Measurements from ENCODE around the gene LONRF3. TPM values are rescaled to one million over a fixed set of nuclear protein-coding genes. Genes with fewer than 3 reads are reported as not detected.
"Not testable (repeated sequence)": the region's sequence is repeated elsewhere in the genome, so short reads cannot be mapped to it uniquely, and the experiment has no call there.

Gene LONRF3
- total RNA-seq, 1 donor from 2014 or later, result 1.9 TPM

DNA sequence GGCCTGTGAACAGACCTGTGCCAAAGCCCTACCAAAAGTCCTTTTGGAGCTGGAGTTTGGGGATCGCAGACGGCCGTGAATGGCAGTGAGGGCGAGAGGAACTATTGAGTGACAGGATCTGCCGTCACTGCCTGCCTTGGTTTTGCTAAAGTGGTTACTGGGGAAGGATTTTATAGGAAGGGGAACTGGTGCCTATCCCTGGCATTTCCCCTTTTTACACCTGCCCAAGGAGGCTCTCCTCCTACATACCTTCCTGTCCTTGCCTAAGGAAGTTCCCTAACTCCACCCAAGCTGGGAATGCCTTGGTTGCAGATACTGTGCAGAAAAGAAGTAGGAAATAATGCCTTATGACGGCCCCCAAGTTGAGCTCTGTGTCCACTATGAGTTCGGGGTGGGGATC, 14.5 kb downstream of the LONRF3 start:
- no peak for DNase-seq

DNA sequence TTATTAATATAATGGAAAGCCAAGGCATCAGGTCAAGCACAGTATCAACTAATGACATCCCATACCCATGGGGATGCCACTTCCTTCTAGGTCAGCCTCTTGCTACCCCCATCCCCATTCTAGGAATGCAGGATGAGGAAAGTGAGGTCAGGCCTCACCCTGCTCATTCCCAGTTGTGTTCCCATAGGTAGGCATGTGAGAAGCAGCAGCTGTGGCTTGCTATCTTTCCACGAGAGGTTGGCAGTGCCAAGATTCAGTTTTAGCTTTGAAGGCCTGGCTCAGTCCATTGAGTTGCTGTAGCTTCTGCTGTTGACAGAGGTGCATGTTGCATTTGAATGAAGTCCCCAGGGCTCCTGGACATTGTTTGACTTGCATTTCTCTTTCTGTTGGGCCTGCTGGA, 15.5 kb downstream of the LONRF3 start:
- DNase-seq, result no peak

DNA sequence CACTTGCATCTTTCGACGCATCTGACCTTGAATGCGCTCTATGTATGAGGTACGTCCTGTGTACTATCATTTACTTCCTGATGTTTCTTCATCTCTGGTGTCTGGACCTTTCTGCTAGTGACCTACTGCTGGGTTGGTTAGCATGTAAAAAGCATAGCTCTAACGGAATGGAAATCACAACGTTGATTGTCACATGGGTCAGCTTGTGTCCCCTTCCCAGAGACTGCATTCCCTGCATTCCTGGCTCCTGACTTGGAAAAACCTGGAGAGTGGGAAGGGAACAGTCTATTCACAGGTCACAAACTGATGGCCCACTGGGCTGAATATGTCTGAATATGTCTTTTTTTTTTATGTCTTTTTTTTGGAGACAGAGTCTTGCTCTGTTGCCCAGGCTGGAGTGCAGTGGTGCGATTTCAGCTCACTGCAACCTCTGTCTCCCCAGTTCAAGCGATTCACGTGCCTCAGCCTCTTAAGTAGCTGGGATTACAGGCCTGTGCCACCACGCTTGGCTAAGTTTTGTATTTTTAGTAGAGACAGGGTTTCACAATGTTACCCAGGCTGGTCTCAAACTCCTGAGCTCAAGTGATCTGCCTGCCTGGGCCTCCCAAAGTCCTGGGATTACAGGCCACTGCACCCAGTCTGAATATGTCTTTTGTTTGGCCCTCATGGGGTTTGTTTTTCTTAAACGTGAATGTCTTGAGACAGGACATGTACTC, 16.3 kb downstream of the LONRF3 start:
- no peak for DNase-seq

DNA sequence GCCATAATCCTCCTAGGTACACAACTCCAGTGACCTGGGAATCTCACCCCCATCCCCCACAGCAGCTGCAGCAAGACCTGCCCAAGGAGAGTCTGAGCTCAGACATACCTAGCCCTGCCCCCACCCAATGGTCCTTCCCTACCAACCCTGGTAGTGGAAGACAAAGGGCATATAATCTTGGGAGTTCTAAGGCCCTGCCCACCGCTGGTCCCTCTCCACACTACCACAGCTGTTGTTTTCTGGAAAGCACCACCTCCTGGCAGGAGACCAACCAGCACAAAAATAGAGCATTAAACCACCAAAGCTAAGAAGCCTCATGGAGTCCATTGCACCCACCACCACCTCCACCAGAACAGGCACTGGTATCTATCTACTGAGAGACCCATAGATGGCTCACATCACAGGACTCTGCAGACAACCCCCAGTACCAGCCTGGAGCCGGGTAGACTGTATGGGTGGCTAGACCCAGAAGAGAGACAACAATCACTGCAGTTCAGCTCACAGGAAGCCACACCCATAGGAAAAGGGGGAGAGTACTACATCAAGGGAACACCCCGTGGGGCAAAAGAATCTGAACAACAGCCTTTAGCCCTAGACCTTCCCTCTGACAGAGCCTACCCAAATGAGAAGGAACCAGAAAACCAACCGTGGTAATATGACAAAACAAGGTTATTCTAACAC, 18.2 kb downstream of the LONRF3 start:
- not testable (repeated sequence) for DNase-seq

DNA sequence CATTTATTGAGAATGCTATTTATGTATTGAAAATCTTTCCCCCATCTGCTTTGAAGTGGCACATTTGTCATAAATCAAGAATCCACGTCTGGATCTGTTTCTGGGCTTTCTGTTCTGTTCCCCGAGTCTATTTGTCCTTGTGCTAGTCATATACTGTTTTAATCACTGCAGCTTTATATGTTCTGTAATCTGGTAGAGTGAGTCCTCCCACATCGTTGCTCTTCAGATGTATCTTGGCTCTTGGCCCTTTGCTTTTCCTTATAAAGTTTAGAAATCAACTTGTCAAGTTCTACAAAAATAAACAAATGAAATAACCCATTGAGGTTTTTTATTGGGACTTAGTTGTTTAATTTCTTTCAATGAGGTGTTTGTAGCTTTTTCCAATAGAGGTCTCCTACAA, 29.0 kb downstream of the LONRF3 start:
- no peak for DNase-seq

DNA sequence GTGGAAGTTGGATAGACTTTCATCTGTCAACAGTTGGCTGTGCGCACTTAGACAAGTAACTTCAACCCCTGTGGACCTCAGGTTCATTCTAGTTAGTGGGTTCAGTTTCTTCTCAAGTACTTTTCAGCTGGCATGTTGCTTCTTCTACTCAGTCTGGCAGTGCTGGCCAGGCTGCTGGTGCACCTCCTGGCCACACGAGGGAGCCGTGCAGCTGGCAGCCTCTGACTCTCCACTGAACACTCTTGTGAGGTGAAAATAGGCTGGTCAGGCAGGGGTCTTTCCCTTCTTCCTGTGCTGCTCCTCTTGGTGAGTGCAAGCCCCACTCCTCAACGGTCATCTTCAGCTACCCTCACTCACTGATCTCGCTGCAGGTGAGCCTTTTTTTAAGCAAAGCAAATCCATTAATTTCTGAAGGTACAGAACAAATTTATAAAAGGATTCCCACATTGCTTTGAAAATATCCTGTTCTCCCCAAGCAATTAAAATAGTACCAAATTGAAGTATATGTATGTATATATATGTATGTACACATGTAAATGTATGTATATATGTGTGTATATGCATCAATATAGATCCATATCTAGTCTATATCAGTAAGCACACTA, 30.6 kb downstream of the LONRF3 start:
- no peak for DNase-seq

DNA sequence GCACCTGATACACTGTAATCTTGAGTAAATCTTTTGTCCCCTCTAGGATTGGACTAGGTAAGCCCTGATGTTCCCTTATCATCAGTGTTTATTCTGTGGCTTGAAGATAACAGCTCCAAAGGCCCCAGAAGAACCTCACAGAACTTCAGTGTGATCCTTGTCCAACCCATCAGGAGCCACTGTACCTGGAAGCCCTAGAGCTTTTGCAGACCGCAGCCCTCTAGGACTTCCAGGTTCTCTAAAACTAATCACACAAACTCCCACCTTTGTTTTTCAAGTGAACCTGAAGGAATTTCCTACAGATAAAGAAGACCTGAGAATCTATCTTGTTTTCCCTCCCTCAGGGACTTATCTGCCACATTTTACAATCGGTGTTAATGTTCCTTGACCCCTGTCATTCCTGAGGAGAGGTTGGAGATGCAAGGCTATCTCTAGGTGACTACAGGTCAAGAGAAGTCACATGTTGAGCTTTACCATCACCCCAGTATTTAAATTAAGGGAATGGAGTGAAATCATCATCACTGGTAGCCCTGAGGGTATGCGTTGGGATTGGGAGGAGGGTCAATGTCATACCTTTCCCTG, 32.9 kb downstream of the LONRF3 start:
- no peak for DNase-seq

DNA sequence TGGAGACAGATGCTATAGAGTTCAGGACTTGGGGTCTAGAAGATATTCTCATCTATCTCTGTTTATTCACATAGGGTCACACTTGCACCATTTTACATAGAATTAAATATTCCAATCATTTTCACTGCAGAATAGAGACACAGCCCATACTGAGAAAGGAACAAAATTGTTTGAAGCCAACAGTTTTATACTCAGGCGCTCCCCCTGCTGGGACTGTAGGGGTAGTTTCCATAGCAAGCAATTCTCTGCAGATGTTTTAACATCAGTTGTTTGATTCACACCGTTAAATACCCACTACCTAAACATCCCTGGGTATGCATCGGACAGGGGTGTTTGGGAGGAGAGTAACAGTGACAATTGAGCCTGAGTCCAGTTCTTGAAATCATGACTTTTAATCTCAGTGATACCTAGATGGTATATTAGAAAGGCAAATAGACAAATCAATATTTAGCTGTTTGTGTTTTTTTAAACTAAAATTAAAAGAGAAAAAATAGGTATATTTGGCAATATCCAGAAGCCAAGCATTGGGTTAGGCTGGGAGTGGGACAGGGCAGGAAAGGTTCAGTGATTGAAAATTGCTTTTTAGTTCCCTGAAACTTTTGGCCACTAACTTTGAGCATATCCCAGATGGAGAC, 33.8 kb downstream of the LONRF3 start:
- DNase-seq, result no peak

DNA sequence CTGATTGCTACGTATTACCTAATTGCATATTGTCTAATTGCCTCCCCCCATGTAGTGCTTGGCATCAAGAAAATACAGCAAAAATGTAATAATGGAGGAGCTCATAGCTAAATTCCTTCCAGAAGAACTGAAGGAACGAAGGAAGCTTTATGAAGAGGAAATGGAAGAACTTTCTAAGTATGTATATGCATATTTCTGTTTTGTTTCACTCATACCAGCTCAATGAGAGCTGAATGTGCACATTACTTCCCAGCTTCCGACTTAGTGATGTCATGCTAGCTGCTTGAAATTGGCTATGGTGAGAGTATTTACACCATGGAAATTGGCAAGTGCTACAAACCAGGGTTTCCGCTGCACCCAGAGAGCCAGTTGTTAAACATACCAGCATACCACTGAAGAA, 34.7 kb downstream of the LONRF3 start:
- no peak for DNase-seq

DNA sequence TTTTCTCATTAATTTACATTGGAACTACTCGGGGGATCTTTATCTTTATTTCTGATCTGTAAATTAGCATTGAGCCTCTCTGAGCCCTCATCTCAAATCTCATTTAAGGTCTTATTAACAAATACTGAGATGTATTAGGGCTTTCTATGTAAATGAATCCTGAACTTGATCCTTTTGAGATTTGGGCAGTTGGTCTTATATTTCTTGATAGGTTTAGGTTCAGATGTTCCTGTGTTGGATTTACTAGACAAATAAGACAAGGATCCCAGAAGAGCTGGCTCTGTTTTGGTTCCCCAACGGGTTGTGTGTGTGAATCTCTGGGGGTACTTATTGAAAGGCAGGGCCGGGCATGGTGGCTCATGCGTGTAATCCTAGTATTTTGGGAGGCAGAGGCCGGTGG, 36.1 kb downstream of the LONRF3 start:
- no peak for DNase-seq

DNA sequence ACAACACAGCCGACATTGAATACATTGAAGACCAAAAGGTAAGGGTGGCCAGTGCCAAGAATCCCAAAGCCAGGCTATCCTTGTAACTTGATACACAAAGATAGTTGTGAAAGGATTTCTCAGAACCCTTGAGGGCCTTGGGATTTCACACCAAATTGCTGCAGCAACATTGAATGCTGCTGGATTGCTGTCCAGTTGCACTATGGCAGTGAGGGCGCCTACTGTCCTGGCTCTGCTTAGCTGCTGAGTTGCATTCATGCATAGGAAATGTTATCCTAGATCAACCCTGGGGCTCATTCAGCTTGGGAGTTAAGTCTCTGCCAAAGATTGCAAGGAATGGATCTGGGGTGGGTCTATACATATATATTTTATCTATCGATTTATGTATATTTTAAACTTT, 38.7 kb downstream of the LONRF3 start:
- DNase-seq, result no peak

DNA sequence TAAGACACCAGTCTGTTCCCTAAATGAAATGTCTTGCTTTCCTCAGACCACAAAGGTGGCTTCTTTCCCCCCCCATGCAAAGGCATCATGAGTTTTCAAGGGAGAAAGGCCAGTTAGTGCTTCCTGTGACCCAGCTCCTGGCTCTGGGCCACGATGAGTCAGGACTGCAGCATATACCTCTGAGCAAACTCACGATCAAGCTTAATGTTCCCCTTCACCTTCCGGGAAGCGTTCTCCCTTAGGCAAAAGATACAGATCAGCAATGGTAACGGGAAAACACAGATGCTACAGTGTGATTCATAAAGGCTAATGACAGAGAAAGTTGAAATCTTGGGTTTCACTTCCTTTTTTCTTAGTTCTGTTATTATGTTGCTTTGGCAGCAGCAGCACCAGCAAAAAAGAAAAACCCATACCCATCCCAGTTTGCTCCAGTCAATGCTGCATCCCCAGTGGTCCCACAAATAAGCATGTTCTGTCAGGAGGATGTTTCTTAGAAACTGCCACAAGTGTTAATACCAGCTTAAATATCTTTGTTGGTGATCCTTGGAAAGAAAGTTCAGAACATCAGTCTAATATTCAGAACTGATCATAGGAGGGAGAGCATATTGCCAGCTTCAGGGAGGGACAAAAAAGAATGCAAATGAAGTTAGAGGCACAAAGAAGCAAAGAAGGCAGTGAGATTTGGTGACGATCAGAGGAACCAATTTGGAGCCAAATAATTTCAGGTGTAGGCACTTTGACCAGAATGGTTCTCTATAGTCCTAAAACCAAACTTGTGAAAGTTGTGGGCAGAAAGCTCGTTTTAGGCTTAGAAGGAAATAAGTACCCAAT, 41.2 kb downstream of the LONRF3 start:
- no peak for DNase-seq

DNA sequence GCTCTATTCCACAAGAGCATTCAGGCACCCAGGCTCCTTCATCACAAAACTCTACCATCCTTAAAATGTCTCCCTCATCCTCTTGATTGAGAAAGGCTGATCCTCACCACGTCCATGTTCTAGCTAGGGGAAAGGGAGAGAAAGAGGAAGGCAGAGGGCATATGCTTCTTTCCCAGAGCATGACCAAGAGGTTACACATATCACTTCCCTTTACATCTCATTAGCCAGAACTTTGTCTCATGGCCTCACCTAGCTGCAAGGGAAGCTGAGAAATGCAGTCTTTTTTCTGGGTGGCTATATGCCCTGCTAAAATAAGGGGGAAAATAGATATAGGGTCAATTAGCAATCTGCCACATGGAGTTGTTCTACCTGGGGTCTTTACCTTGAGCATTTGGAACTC, 42.7 kb downstream of the LONRF3 start:
- no peak for DNase-seq

DNA sequence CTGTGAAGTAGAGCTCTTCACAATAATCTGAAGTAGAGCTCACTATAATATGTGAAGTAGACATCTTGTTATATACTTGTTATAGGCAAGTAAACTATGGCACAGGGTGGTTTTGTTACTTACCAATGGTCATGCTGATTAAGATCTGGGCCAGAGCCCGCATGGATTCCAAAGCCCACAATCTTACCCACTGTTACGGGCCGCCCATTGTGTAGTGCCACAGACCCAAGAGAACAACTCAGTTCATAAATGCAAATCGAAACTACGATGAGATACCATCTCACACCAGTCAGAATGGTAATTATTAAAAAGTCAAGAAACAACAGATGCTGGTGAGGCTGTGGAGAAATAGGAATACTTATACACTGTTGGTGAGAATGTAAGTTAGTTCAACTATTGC, 51.5 kb downstream of the LONRF3 start:
- DNase-seq, result no peak

DNA sequence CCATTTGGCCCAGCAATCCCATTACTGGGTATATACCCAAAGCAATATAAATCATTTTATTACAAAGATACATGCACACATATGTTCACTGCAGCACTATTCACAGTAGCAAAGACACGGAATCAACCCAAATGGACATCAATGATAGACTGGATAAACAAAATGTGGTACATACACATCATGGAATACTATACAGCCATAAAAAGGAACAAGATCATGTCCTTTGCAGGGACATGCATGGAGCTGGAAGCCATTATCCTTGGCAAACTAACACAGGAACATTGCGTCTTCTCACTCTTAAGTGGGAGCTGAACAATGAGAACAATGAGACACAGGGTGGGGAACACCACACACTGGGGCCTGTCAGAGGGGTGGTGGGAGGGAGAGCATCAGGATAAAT, 51.9 kb downstream of the LONRF3 start:
- DNase-seq, result not testable (repeated sequence)

DNA sequence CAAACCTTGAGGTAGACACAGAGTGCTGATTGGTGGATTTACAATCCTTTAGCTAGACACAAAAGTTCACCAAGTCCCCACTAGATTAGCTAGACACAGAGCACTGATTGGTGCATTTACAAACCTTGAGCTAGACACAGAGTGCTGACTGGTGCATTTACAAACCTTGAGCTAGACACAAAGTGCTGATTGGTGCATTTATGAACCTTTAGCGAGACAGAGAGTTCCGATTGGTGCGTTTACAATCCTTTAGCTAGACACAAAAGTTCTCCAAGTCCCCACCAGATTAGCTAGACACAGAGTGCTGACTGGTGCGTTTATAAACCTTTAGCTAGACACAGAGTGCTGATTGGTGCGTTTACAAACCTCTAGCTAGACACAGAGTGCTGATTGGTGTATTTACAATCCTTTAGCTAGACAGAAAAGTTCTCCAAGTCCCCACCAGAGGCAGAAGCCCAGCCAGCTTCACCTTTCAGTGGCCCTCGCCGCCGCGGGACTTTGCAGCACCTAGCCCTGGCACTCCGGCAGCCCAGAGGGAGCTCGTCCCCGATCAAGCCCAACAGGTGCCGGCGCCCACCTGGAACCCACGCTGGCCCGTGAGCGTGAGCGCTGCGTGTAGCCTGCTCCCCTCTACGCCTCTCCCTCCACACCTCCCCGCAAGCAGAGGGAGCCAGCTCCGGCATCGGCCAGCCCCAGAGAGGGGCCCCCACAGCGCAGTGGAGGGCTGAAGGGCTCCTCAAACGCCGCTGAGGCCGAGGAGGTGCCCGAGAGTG, 53.7 kb downstream of the LONRF3 start:
- DNase-seq, result not testable (repeated sequence)

DNA sequence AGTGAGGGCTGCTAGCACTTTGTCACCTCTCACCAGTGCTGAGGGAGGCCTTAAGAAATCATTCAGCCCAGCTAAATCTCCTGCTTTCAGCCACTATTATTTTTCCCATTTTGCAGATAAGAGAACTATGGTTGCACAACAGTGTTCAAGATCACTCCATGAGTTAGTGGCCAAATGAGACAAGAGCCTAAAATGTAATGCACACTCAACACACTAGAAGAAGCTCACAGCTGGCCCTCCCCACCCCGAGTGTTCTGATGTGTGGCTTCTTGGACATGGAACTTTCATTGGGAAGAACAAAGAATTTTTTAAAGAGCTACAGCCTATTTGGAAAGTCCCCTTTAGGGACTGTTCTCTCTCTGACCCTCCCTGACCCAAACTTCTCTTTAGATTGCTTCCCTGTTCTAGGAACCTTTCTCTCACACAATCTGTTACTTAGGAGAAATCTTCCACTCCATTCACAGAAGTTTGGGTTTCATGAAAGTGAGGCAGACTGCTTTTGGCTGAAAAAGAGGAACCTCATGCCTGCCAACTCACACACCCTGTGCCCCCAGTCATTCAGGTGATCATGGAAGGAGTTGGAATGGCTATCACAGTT, 54.4 kb downstream of the LONRF3 start:
- no peak for DNase-seq

DNA sequence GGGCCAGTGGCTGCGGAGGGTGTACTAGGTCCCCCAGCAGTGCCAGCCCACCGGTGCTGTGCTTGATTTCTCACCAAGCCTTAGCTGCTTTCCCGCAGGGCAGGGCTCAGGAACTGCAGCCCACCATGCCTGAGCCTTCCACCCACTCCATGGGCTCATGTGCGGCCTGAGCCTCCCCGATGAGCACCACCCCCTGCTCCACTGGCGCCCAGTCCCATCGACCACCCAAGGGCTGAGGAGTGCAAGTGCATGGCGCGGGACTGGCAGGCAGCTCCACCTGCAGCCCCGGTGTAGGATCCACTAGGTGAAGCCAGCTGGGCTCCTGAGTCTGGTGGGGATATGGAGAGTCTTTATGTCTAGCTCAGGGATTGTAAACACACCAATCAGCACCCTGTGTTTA, 55.2 kb downstream of the LONRF3 start:
- DNase-seq, result not testable (repeated sequence)

DNA sequence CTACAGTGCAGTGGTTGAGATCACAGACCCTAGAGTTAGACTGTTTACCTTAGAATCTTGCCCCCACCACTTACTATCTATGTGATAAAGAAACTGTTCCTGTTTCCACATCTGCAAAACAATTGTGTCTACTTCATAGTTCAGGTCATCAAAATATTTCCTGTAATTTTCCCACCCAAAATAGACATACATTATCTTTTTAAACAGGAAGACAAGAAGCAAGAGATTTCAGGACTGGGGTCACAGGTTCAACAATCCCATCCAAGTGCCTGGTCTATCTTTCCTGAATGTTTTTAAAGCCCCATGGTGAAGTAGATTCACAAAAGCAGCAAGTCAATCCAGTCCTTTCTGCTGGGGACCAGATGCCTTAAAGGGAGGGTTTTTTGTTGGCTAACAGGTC, 56.6 kb downstream of the LONRF3 start:
- no peak for DNase-seq

DNA sequence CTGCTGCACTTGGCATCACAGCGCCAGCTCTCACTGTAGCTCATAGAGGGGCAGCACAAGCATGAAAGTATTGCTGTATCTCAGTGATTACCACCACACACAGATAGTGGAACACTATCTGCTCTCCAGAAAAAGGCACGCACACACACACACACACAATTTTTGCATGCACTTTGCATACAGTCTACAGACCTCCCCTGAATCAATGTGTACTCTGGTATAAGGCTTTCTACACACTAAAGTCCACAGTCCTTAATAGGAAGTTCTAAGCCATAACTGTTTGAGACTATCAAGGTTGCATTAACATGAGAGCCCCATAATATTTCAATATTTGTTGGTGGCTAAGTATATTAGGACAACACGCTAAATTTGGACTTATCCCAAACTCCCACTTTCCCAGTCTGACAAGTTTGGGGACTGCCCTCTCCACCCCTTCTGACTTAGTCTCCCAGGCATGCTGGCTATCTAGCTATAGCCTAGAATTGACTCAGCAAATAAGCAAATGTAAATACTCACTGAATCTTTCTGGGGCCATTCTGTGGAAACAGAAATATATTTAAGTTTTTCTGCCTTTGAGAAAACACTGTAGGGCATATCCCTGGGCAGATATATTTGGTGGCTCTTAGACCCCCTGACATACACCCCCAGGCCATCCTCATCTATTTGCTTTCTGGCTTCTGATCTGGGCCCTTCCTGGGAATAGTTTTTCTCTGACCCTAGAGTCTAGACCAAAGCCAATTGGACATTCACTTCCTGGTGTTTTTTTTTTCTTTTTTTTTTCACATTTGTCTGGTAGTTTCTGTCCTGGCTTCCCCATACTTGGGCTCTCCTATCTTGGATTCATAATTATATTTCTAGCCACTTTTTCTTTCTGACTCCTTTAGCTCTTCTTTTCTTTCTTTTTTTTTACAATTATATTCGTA, 62.0 kb downstream of the LONRF3 start:
- DNase-seq, result no peak
